ENCODE measurements around the gene POMGNT1.
A peak's percentile ranks its signal among the peaks of the same experiment; 100 is the strongest.
"Not testable (repeated sequence)": the region's sequence is repeated elsewhere in the genome, so short reads cannot be mapped to it uniquely, and the experiment has no call there.

POMGNT1 gene

GRCh38 chr1:46236882-46237281 lies 38.6 kb upstream of the POMGNT1 start:
- Histone ChIP-seq H2AFZ (ENCODE audit: low read length) (no peak overlapping the region), H3K36me3 (replicated peaks; ENCODE audit: insufficient read depth, low read length) (no peaks in the 10 kb centered on the region), H3K9ac (ENCODE audit: low read length) (no peak overlapping the region), H3K27ac (ENCODE audit: low read length) (no peak overlapping the region), H3K4me3 (ENCODE audit: low read length) (no peak overlapping the region), H3F3A (ENCODE audit: insufficient read depth, low read length) (no peaks in the 10 kb centered on the region), H3K9me2 (replicated peaks; ENCODE audit: insufficient read depth, low read length) (no peaks in the 10 kb centered on the region), H3K79me2 (ENCODE audit: low read length) (no peaks in the 10 kb centered on the region), H3K27me3 (replicated peaks; ENCODE audit: insufficient read depth, low read length) (no peaks in the 10 kb centered on the region), H3K4me2 (ENCODE audit: low read depth, low read length) (no peak overlapping the region), H3K4me1 (ENCODE audit: low read length) (no peaks in the 10 kb centered on the region), H4K20me1 (ENCODE audit: insufficient read depth, low read length) (no peaks in the 10 kb centered on the region), H3K9me3 (replicated peaks; ENCODE audit: insufficient read depth, low read length) (no peaks in the 10 kb centered on the region)
- TF ChIP-seq EZH2 (optimal IDR thresholded peaks at IDR 0.05; ENCODE audit: low read depth, low read length) (no peak), EZH2phosphoT487 (IDR thresholded peaks at IDR 0.05; ENCODE audit: low read length) (no peak)
- no peak for DNase-seq

GRCh38 chr1:46231231-46231630 lies 33.0 kb upstream of the POMGNT1 start:
- not testable (repeated sequence) for H3K9me3 ChIP-seq (replicated peaks; ENCODE audit: insufficient read depth, low read length); H3K4me1 ChIP-seq (ENCODE audit: low read length); H3K4me2 ChIP-seq (ENCODE audit: low read depth, low read length); H3K4me3 ChIP-seq (ENCODE audit: low read length); H3K9me2 ChIP-seq (replicated peaks; ENCODE audit: insufficient read depth, low read length); H3K27ac ChIP-seq (ENCODE audit: low read length); H3K79me2 ChIP-seq (ENCODE audit: low read length); H4K20me1 ChIP-seq (ENCODE audit: insufficient read depth, low read length); H3K9ac ChIP-seq (ENCODE audit: low read length); H3K36me3 ChIP-seq (replicated peaks; ENCODE audit: insufficient read depth, low read length); DNase-seq; H3F3A ChIP-seq (ENCODE audit: insufficient read depth, low read length); H3K27me3 ChIP-seq (replicated peaks; ENCODE audit: insufficient read depth, low read length); H2AFZ ChIP-seq (ENCODE audit: low read length)

- H3K36me3 ChIP-seq (replicated peaks; ENCODE audit: insufficient read depth, low read length) = no peaks in the 10 kb centered on the region
- no peaks in the 10 kb centered on the region for H3K79me2 ChIP-seq (ENCODE audit: low read length)
- no peak for DNase-seq
- no peak overlapping the region for H2AFZ ChIP-seq (ENCODE audit: low read length)
- H3K9ac ChIP-seq (ENCODE audit: low read length) = no peak overlapping the region
- H3K27ac ChIP-seq (ENCODE audit: low read length) = no peak overlapping the region
- H4K20me1 ChIP-seq (ENCODE audit: insufficient read depth, low read length) = no peaks in the 10 kb centered on the region
- H3K9me3 ChIP-seq (replicated peaks; ENCODE audit: insufficient read depth, low read length) = no peaks in the 10 kb centered on the region
- H3K27me3 ChIP-seq (replicated peaks; ENCODE audit: insufficient read depth, low read length) = no peaks in the 10 kb centered on the region
- no peak overlapping the region for H3K4me3 ChIP-seq (ENCODE audit: low read length)
- TF ChIP-seq EZH2phosphoT487 (IDR thresholded peaks at IDR 0.05; ENCODE audit: low read length) (no peak), EZH2 (optimal IDR thresholded peaks at IDR 0.05; ENCODE audit: low read depth, low read length) (no peak)
- TF ChIP-seq, protein P1, sequence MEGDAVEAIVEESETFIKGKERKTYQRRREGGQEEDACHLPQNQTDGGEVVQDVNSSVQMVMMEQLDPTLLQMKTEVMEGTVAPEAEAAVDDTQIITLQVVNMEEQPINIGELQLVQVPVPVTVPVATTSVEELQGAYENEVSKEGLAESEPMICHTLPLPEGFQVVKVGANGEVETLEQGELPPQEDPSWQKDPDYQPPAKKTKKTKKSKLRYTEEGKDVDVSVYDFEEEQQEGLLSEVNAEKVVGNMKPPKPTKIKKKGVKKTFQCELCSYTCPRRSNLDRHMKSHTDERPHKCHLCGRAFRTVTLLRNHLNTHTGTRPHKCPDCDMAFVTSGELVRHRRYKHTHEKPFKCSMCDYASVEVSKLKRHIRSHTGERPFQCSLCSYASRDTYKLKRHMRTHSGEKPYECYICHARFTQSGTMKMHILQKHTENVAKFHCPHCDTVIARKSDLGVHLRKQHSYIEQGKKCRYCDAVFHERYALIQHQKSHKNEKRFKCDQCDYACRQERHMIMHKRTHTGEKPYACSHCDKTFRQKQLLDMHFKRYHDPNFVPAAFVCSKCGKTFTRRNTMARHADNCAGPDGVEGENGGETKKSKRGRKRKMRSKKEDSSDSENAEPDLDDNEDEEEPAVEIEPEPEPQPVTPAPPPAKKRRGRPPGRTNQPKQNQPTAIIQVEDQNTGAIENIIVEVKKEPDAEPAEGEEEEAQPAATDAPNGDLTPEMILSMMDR (IDR thresholded peaks at IDR 0.05; ENCODE audit: low read length) = no peak
- no peak overlapping the region for H3K4me2 ChIP-seq (ENCODE audit: low read depth, low read length)
- H3K9me2 ChIP-seq (replicated peaks; ENCODE audit: insufficient read depth, low read length) = no peaks in the 10 kb centered on the region
- no peaks in the 10 kb centered on the region for H3F3A ChIP-seq (ENCODE audit: insufficient read depth, low read length)
- no peaks in the 10 kb centered on the region for H3K4me1 ChIP-seq (ENCODE audit: low read length)
Measured at GRCh38 chr1:46224966-46225365, 26.7 kb upstream of the POMGNT1 start.

- no peaks in the 10 kb centered on the region for H3K36me3 ChIP-seq (replicated peaks; ENCODE audit: insufficient read depth, low read length)
- DNase-seq = peak; percentile 83
- H4K20me1 ChIP-seq (ENCODE audit: insufficient read depth, low read length) = no peaks in the 10 kb centered on the region
- H3F3A ChIP-seq (ENCODE audit: insufficient read depth, low read length) = no peaks in the 10 kb centered on the region
- H3K9me3 ChIP-seq (replicated peaks; ENCODE audit: insufficient read depth, low read length) = no peaks in the 10 kb centered on the region
- no peak overlapping the region for H3K27ac ChIP-seq (ENCODE audit: low read length)
- no peaks in the 10 kb centered on the region for H3K79me2 ChIP-seq (ENCODE audit: low read length)
- H3K9me2 ChIP-seq (replicated peaks; ENCODE audit: insufficient read depth, low read length) = no peaks in the 10 kb centered on the region
- H3K4me2 ChIP-seq (ENCODE audit: low read depth, low read length) = peak overlapping the region; percentile 56
- H2AFZ ChIP-seq (ENCODE audit: low read length) = peak overlapping the region; percentile 74
- no peaks in the 10 kb centered on the region for H3K27me3 ChIP-seq (replicated peaks; ENCODE audit: insufficient read depth, low read length)
- no peak overlapping the region for H3K9ac ChIP-seq (ENCODE audit: low read length)
- no peak for TF ChIP-seq EZH2phosphoT487 (IDR thresholded peaks at IDR 0.05; ENCODE audit: low read length)
- TF ChIP-seq, protein P1 (IDR thresholded peaks at IDR 0.05; ENCODE audit: low read length) = peak; percentile 97
- no peak overlapping the region for H3K4me3 ChIP-seq (ENCODE audit: low read length)
- H3K4me1 ChIP-seq (ENCODE audit: low read length) = no peaks in the 10 kb centered on the region
Measured at GRCh38 chr1:46223472-46223943, 25.3 kb upstream of the POMGNT1 start.

- not testable (repeated sequence) for H3K27ac ChIP-seq (ENCODE audit: low read length); H3K9me2 ChIP-seq (replicated peaks; ENCODE audit: insufficient read depth, low read length); H3K4me1 ChIP-seq (ENCODE audit: low read length); H2AFZ ChIP-seq (ENCODE audit: low read length); DNase-seq; H3K9ac ChIP-seq (ENCODE audit: low read length); H3K27me3 ChIP-seq (replicated peaks; ENCODE audit: insufficient read depth, low read length); H3K9me3 ChIP-seq (replicated peaks; ENCODE audit: insufficient read depth, low read length); H3K36me3 ChIP-seq (replicated peaks; ENCODE audit: insufficient read depth, low read length); H3F3A ChIP-seq (ENCODE audit: insufficient read depth, low read length); H4K20me1 ChIP-seq (ENCODE audit: insufficient read depth, low read length); H3K4me2 ChIP-seq (ENCODE audit: low read depth, low read length); H3K79me2 ChIP-seq (ENCODE audit: low read length); H3K4me3 ChIP-seq (ENCODE audit: low read length)
Measured at GRCh38 chr1:46223055-46223454, 24.8 kb upstream of the POMGNT1 start.

Measured in MM.1S (cell line).